Activated T-cell treated with anti-CD3 and anti-CD28 coated beads, Interleukin-2, amount 50 U/mL, for 24 hours (primary cell): ENCODE data around the gene TOP1.
A peak's percentile ranks its signal among the peaks of the same experiment; 100 is the strongest.

Experiments
- DNase-seq: peaks from one replicate; pipeline ENCODE4 v3.0.0-alpha.2; 2020
- H3K27ac Mint-ChIP-seq: 2 replicates; pipeline ENCODE4 v1.8.0; 2020; ENCODE audit warnings: mild to moderate bottlenecking, mixed read lengths
- H3K27me3 Mint-ChIP-seq: 2 replicates; pipeline ENCODE4 v1.8.0; 2020; ENCODE audit warnings: mixed read lengths
- H3K36me3 Mint-ChIP-seq: 2 replicates; pipeline ENCODE4 v1.8.0; 2020; ENCODE audit warnings: low read depth, mixed read lengths
- H3K4me1 Mint-ChIP-seq: 2 replicates; pipeline ENCODE4 v1.8.0; 2020; ENCODE audit warnings: low read depth, mixed read lengths
- H3K4me3 Mint-ChIP-seq: 2 replicates; pipeline ENCODE4 v1.8.0; 2020; ENCODE audit warnings: mild to moderate bottlenecking, moderate library complexity, mixed read lengths
- H3K9me3 Mint-ChIP-seq: 2 replicates; pipeline ENCODE4 v1.8.0; 2020; ENCODE audit warnings: mixed read lengths

TOP1 gene

DNA sequence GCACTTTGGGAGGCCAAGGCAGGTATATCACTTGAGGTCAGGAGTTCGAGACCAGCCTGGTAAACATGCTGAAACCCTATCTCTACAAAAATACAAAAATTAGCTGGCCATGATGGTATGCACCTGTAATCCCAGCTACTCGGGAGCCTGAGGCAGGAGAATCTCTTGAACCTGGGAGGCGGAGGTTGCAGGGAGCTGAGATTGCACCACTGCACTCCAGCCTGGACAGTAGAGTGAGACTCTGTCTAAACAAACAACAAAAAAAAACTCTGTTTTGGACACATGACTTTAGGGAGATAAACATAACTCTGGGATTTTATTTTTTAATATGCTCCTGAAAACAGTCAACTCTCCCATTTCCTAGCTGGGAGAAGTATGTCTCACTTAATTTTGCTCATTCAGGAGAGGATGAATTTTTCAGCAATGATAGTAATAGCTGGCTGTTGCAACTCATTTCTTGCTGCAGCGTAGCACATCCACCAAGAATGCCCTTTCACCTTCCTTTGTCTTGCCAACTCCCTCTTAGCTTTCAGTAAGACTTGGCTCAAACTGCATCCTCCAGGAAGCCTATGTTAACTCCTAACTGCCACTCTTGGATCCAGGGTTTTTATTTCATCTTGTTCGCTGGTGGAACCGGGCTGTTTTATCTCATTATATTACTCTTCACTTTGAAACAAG, 24.3 kb downstream of the TOP1 start:
- H3K27me3 Mint-ChIP-seq: no peaks in the 10 kb centered on the region
- peaks cover 9% of the 10 kb centered on the region for H3K9me3 Mint-ChIP-seq
- no peak overlapping the region for H3K4me3 Mint-ChIP-seq
- no peak for DNase-seq
- no peak overlapping the region for H3K27ac Mint-ChIP-seq
- H3K4me1 Mint-ChIP-seq: peaks cover 91% of the 10 kb centered on the region
- H3K36me3 Mint-ChIP-seq: peaks cover 67% of the 10 kb centered on the region

DNA sequence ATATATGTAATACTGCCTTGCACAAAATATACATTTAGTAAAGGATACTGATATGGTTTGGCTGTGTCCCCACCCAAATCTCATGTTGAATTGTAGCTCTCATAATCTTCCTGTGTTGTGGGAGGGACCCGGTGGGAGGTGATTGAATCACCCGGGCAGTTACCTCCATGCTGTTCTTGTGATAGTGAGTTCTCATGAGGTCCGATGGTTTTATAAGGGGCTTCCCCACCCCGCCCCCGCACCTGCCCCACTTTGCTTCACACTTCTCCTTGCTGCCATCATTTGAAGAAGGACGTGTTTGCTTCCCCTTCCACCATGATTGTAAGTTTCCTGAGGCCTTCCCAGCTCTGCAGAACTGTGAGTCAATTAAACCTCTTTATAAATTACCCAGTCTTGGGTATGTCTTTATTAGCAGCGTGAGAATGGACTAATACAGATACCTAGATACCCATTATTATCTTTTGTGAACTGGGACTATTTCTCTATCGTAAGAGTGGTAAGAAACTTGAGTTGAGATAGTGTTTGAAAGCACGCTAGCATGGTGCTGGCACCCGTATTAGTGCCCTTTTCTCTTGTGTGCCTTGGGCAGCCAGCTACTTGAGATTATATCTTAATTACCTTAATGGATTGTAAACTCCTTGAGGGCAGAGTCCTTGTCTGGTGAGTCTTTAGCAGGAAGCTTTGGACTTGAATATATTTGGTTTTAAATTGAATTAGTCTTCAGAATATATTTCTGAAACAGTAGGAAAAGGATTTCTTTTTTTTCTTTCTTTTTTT, 25.6 kb downstream of the TOP1 start:
- DNase-seq: no peak
- H3K4me1 Mint-ChIP-seq: peaks cover 90% of the 10 kb centered on the region
- H3K9me3 Mint-ChIP-seq: peaks cover 9% of the 10 kb centered on the region
- no peak overlapping the region for H3K27ac Mint-ChIP-seq
- H3K4me3 Mint-ChIP-seq: no peak overlapping the region
- peaks cover 77% of the 10 kb centered on the region for H3K36me3 Mint-ChIP-seq
- no peaks in the 10 kb centered on the region for H3K27me3 Mint-ChIP-seq

DNA sequence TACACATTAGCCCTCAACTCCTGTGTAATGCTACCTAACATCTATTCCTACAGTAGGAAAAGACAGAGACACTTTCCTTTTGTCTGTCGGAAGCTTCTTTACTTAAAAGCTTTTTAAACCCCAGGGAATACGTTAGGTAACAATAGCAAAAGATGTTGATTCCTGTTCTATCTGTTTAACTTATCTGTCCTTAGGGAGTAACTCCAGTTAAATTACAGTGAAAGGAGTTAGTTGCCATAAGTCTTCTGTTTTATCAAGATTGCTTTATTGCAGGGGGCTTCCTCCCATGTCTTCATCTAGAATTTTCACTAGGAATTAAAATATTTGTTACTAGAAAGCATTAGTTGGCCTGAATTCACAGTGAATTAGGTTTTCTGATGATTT, 26.2 kb downstream of the TOP1 start:
- H3K36me3 Mint-ChIP-seq: peaks cover 76% of the 10 kb centered on the region
- DNase-seq: no peak

GRCh38 chr20:41055679-41056078, 27.1 kb downstream of the TOP1 start:
- Mint-ChIP-seq H3K4me1 (peaks cover 80% of the 10 kb centered on the region), H3K36me3 (peaks cover 78% of the 10 kb centered on the region), H3K27ac (peak overlapping the region; percentile 59), H3K4me3 (no peak overlapping the region), H3K9me3 (peaks cover 9% of the 10 kb centered on the region), H3K27me3 (no peaks in the 10 kb centered on the region)
- DNase-seq: no peak

More for the DNA sequence above, 26.2 kb downstream of the TOP1 start:
- H3K27ac Mint-ChIP-seq: no peak overlapping the region
- H3K4me3 Mint-ChIP-seq: no peak overlapping the region
- H3K4me1 Mint-ChIP-seq: peaks cover 88% of the 10 kb centered on the region
- no peaks in the 10 kb centered on the region for H3K27me3 Mint-ChIP-seq
- peaks cover 9% of the 10 kb centered on the region for H3K9me3 Mint-ChIP-seq

DNA sequence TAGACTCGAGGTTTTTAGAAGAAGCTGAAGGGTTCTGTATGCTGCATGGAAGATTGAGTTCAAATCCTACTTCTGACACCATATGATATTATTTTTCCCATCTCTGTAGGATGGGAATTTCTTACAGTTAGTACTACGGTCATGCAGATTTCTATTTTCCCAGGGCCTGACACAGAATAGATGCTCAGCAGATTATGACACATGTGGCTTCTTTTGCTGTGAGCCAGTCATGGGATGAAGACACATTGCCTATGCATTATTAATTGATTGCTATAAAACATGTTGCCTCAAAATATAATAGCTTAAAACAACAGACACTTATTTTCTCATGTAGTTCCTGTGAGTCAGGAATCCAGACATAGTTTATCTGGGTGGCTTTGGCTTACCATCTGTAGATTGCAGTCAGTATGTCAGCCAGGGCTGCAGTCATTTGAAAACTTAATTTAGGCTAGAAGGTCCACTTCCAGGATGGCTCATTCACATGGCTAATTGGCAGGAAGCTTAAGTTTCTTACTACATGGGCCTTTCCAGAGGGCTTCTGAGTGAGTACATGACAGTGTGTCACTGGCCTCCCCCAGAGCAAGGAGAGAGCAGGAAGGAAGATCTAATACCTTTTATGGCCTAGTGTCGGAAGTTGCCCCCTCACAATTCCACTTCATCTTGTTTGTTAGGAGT, 29.5 kb downstream of the TOP1 start:
- peaks cover 88% of the 10 kb centered on the region for H3K36me3 Mint-ChIP-seq
- H3K4me3 Mint-ChIP-seq: no peak overlapping the region
- DNase-seq: no peak
- no peaks in the 10 kb centered on the region for H3K27me3 Mint-ChIP-seq
- peak overlapping the region; percentile 56 for H3K27ac Mint-ChIP-seq
- H3K9me3 Mint-ChIP-seq: peaks cover 8% of the 10 kb centered on the region
- H3K4me1 Mint-ChIP-seq: peaks cover 69% of the 10 kb centered on the region

- peak overlapping the region; percentile 56 for H3K27ac Mint-ChIP-seq
- peaks cover 69% of the 10 kb centered on the region for H3K4me1 Mint-ChIP-seq
- H3K9me3 Mint-ChIP-seq: peaks cover 3% of the 10 kb centered on the region
- H3K27me3 Mint-ChIP-seq: no peaks in the 10 kb centered on the region
- no peak overlapping the region for H3K4me3 Mint-ChIP-seq
- no peak for DNase-seq
- peaks cover 88% of the 10 kb centered on the region for H3K36me3 Mint-ChIP-seq
These were observed 30.3 kb downstream of the TOP1 start for GRCh38 chr20:41058674-41059635.

DNA sequence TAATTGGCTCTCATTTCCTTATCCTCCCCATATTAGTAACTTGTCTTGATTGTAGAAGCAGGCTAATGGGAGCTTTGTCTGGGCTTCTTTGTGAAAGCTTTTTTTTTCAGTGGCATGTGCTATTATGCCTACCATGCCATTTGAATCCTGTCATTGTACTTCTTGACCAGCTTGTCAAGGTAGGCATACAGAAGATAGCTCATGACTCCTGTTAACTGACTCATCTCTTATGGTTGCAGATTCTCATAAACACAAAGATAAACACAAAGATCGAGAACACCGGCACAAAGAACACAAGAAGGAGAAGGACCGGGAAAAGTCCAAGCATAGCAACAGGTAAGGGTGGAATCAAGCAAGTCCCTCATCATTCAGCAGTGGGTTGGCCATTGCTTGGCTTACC, 32.5 kb downstream of the TOP1 start:
- no peaks in the 10 kb centered on the region for H3K9me3 Mint-ChIP-seq
- H3K27ac Mint-ChIP-seq: peak overlapping the region; percentile 3
- H3K4me1 Mint-ChIP-seq: peaks cover 64% of the 10 kb centered on the region
- H3K27me3 Mint-ChIP-seq: no peaks in the 10 kb centered on the region
- no peak for DNase-seq
- peaks cover 83% of the 10 kb centered on the region for H3K36me3 Mint-ChIP-seq
- no peak overlapping the region for H3K4me3 Mint-ChIP-seq

- DNase-seq: no peak
- Mint-ChIP-seq H3K36me3 (peaks cover 86% of the 10 kb centered on the region), H3K4me1 (peaks cover 60% of the 10 kb centered on the region), H3K27ac (peak overlapping the region; percentile 2), H3K27me3 (no peaks in the 10 kb centered on the region), H3K4me3 (no peak overlapping the region), H3K9me3 (no peaks in the 10 kb centered on the region)
These were observed 34.8 kb downstream of the TOP1 start for GRCh38 chr20:41063442-41063841.

GRCh38 chr20:41064377-41064776, 35.8 kb downstream of the TOP1 start:
- no peak for DNase-seq
- Mint-ChIP-seq H3K27ac (peak overlapping the region; percentile 5), H3K4me3 (no peak overlapping the region), H3K36me3 (peaks cover 89% of the 10 kb centered on the region), H3K4me1 (peaks cover 58% of the 10 kb centered on the region), H3K9me3 (no peaks in the 10 kb centered on the region), H3K27me3 (no peaks in the 10 kb centered on the region)

DNA sequence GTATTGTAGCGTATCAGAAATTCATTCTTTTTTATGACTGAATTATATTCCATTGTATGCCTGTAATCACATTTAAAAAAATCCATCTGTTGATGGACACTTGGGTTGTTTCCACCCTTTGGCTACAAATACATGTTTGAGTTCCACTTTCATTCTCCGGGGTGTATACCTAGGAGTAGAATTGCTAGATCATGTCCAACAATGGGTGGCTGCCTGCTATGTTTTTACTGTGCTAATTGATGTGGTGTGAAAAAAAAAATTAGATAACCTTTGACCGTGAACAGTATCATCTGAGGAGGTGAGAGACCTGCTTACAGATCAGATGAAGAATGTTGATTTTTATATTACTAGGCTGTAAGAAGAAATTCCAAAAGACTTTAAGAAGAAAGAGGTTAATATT, 37.1 kb downstream of the TOP1 start:
- DNase-seq: no peak
- Mint-ChIP-seq H3K4me1 (peaks cover 64% of the 10 kb centered on the region), H3K9me3 (no peaks in the 10 kb centered on the region), H3K4me3 (no peak overlapping the region), H3K27ac (peak overlapping the region; percentile 11), H3K27me3 (no peaks in the 10 kb centered on the region), H3K36me3 (peaks cover 88% of the 10 kb centered on the region)

DNA sequence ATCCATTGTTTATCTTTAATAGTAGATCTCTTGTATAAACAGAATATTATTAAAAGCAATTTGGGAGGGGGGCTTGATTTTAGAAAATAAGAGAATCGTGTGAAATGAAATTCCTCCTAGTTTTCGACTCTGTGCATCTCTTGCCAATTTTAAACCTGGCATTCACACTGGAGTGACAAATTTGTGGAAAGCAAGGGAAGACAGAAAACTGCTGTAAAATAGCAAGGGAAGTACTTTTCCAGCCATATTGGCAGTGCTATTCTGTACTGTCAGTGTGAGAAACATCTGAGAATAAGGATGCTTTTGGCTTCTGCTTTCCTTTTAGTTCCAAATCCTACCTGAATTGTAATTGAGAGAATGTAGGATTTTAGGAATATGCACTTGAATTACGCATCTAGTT, 40.2 kb downstream of the TOP1 start:
- no peak for DNase-seq
- Mint-ChIP-seq H3K36me3 (peaks cover 72% of the 10 kb centered on the region), H3K27ac (no peak overlapping the region), H3K4me3 (no peak overlapping the region), H3K4me1 (peaks cover 74% of the 10 kb centered on the region), H3K9me3 (no peaks in the 10 kb centered on the region), H3K27me3 (no peaks in the 10 kb centered on the region)

GRCh38 chr20:41072190-41072863, 43.7 kb downstream of the TOP1 start:
- no peak for DNase-seq
- Mint-ChIP-seq H3K4me3 (no peak overlapping the region), H3K36me3 (peaks cover 72% of the 10 kb centered on the region)

GRCh38 chr20:41072915-41073314, 44.3 kb downstream of the TOP1 start:
- Mint-ChIP-seq H3K36me3 (peaks cover 72% of the 10 kb centered on the region), H3K4me3 (no peak overlapping the region), H3K27ac (peak overlapping the region; percentile 88)

More at GRCh38 chr20:41072190-41072863, 43.7 kb downstream of the TOP1 start:
- Mint-ChIP-seq H3K4me1 (peaks cover 85% of the 10 kb centered on the region), H3K9me3 (no peaks in the 10 kb centered on the region), H3K27ac (peak overlapping the region; percentile 88), H3K27me3 (no peaks in the 10 kb centered on the region)

More at GRCh38 chr20:41072915-41073314, 44.3 kb downstream of the TOP1 start:
- Mint-ChIP-seq H3K27me3 (no peaks in the 10 kb centered on the region), H3K9me3 (no peaks in the 10 kb centered on the region), H3K4me1 (peaks cover 85% of the 10 kb centered on the region)
- DNase-seq: no peak
